ENCODE measurements around the gene DPEP3. TPM values are rescaled to one million over a fixed set of nuclear protein-coding genes. Genes with fewer than 3 reads are reported as not detected.
A peak's percentile ranks its signal among the peaks of the same experiment; 100 is the strongest.

Gene DPEP3
- total and polyA plus RNA-seq, 10 of the 15 experiments (the other 5 are each of a cell fraction or from before 2014, with no cell fraction given): not detected

DNA sequence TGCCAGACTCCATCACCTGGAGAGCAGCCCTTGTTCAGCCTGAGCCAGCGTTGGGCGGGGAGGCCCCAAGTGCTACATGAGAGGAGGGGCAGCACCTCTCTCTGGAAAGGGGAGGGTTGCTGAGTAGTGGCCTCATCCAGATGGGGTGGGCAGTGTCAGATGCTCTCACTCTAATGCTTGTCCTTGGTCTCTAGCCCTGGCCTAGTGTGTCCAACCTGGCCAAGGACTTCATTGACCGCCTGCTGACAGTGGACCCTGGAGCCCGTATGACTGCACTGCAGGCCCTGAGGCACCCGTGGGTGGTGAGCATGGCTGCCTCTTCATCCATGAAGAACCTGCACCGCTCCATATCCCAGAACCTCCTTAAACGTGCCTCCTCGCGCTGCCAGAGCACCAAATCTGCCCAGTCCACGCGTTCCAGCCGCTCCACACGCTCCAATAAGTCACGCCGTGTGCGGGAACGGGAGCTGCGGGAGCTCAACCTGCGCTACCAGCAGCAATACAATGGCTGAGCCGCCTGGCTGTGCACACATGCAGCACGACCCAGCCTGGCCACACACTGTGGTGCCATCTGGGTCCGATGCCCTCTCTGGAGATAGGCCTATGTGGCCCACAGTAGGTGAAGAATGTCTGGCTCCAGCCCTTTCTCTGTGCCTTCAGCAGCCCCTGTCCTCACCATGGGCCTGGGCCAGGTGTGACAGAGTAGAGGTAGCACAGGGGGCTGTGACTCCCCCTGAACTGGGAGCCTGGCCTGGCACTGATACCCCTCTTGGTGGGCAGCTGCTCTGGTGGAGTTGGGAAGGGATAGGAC is 53.0 kb downstream of the DPEP3 start:
- H3K9ac ChIP-seq (ENCODE audit: control insufficient read depth, insufficient read depth, low read length): no peak overlapping the region
- POLR2A ChIA-PET: interaction anchor here (0.5 kb wide), 2 partner anchors 11 to 112 kb away, joined by 3 to 4 read pairs; no protein-coding TSS in a partner anchor

More for the DNA sequence above, 53.0 kb downstream of the DPEP3 start:
- Histone ChIP-seq H3K27me3 (replicated peaks in 1 of 2; ENCODE audit: control insufficient read depth in 2 of 2, insufficient read depth in 2 of 2, low read length in 1 of 2) (no peaks in the 10 kb centered on the region), H3K4me1 (ENCODE audit: control insufficient read depth, insufficient read depth, low read length) (no peaks in the 10 kb centered on the region; the same call in 1 of the 2 replicates), H4K20me1 (ENCODE audit: control insufficient read depth, insufficient read depth) (no peaks in the 10 kb centered on the region), H2AFZ (ENCODE audit: control insufficient read depth, low read depth, low read length) (no peak overlapping the region), H3K4me2 (ENCODE audit: control insufficient read depth, insufficient read depth) (no peak overlapping the region), H3K79me2 (ENCODE audit: control insufficient read depth, insufficient read depth, low read length) (no peaks in the 10 kb centered on the region), H3K36me3 (ENCODE audit: control insufficient read depth in 2 of 2, insufficient read depth in 2 of 2, low read length in 1 of 2) (peaks cover under 1 to 22% of the 10 kb centered on the region in 2 experiments; a peak in 3 of 4 replicates), H3K4me3 (no peak overlapping the region), H3K27ac (ENCODE audit: control insufficient read depth, insufficient read depth) (no peak overlapping the region), H3K9me3 (replicated peaks; ENCODE audit: control insufficient read depth, insufficient read depth, low read length) (no peaks in the 10 kb centered on the region)
- intact Hi-C loops (cut with micrococcal nuclease; ENCODE audit: unreplicated experiment) (loop anchor here (5.0 to 10.0 kb wide), 2 partner anchors 35 to 403 kb away; partner anchors contain the start of genes PSKH1 and RIPOR1), in situ Hi-C loops (cut with MboI) (loop anchor here (5.0 kb wide), 2 partner anchors 110 to 250 kb away; no protein-coding TSS in a partner anchor)
- TF ChIP-seq, protein P1, sequence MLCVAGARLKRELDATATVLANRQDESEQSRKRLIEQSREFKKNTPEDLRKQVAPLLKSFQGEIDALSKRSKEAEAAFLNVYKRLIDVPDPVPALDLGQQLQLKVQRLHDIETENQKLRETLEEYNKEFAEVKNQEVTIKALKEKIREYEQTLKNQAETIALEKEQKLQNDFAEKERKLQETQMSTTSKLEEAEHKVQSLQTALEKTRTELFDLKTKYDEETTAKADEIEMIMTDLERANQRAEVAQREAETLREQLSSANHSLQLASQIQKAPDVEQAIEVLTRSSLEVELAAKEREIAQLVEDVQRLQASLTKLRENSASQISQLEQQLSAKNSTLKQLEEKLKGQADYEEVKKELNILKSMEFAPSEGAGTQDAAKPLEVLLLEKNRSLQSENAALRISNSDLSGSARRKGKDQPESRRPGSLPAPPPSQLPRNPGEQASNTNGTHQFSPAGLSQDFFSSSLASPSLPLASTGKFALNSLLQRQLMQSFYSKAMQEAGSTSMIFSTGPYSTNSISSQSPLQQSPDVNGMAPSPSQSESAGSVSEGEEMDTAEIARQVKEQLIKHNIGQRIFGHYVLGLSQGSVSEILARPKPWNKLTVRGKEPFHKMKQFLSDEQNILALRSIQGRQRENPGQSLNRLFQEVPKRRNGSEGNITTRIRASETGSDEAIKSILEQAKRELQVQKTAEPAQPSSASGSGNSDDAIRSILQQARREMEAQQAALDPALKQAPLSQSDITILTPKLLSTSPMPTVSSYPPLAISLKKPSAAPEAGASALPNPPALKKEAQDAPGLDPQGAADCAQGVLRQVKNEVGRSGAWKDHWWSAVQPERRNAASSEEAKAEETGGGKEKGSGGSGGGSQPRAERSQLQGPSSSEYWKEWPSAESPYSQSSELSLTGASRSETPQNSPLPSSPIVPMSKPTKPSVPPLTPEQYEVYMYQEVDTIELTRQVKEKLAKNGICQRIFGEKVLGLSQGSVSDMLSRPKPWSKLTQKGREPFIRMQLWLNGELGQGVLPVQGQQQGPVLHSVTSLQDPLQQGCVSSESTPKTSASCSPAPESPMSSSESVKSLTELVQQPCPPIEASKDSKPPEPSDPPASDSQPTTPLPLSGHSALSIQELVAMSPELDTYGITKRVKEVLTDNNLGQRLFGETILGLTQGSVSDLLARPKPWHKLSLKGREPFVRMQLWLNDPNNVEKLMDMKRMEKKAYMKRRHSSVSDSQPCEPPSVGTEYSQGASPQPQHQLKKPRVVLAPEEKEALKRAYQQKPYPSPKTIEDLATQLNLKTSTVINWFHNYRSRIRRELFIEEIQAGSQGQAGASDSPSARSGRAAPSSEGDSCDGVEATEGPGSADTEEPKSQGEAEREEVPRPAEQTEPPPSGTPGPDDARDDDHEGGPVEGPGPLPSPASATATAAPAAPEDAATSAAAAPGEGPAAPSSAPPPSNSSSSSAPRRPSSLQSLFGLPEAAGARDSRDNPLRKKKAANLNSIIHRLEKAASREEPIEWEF (IDR thresholded peaks at IDR 0.05; ENCODE audit: insufficient replicate concordance, low read depth, low read length): no peak
- peak; percentile 72 for TF ChIP-seq POLR2A (IDR thresholded peaks at IDR 0.05; ENCODE audit: low read depth, low read length)
- TF ChIP-seq MTA3 (IDR thresholded peaks at IDR 0.05; ENCODE audit: borderline replicate concordance, low read length): 0 out of 2 replicates have a peak, but pooled peaks have one; percentile 15
- CTCF ChIA-PET: interaction anchor here (0.5 to 2.5 kb wide), 6 partner anchors 8 to 406 kb away, joined by 4 to 10 read pairs (median 6); no protein-coding TSS in a partner anchor
- SMC1A ChIA-PET (ENCODE audit: uncharacterized antibody, unreplicated experiment): interaction anchor here (0.9 to 1.3 kb wide), 2 partner anchors 8 to 113 kb away, joined by 3 read pairs; no protein-coding TSS in a partner anchor
- FAIRE-seq (no peak), ATAC-seq (no peak), DNase-seq (ENCODE audit: low read depth, low spot score) (no peak)
- no TSS peak for BruUV-seq (replicated peaks)
- 89% methylated on average over 22 of the region's 22 CpGs for WGBS (ENCODE audit: insufficient coverage, insufficient replicate concordance, low lambda C conversion rate, missing lambda C conversion rate)
- RAD21 ChIA-PET (ENCODE audit: unreplicated experiment): no interaction called here

Data from GM12878 (cell line).